Measurements from ENCODE around the gene LENG1.

The LENG1 gene

DNA sequence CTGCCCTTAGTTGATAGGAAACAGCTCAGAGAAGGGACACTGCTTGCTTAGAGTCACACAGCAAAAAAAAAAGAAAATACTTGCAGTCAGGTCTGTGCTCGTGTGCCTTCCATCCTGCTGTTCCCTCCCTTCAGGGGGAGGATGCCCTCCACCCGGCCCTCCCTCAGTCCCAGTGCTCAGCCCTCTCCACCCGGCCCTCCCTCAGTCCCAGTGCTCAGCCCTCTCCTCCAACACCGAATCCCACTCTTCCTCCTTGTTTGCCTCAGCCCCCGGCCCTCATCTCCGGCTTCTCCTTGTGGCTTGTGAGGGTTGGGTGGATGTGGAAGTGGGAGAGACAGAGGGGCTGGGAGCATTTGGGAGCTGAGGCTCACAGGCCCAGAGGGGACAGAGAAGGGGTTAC is 49.9 kb downstream of the LENG1 start:
- no peak for DNase-seq (ENCODE audit: low read depth)

DNA sequence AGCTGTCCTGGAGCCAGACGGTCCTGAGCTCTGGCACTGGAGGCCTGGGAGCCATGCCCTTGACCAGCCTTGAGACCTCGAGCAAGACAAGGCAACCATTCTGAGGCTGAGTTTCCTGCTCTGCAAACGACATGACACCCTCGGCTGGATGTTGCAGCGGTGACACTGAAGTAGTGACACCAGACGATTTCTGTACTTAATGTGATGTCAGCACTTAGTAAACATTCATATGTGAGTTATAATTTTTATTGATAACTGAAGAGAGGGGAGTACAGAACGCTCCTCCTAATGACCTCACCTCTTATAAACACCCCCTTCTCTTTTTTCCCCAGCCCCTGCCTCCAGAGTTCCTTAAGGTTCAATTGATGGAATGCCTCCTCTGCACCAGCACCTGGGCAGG is 51.0 kb downstream of the LENG1 start:
- no peak for DNase-seq (ENCODE audit: low read depth)

DNA sequence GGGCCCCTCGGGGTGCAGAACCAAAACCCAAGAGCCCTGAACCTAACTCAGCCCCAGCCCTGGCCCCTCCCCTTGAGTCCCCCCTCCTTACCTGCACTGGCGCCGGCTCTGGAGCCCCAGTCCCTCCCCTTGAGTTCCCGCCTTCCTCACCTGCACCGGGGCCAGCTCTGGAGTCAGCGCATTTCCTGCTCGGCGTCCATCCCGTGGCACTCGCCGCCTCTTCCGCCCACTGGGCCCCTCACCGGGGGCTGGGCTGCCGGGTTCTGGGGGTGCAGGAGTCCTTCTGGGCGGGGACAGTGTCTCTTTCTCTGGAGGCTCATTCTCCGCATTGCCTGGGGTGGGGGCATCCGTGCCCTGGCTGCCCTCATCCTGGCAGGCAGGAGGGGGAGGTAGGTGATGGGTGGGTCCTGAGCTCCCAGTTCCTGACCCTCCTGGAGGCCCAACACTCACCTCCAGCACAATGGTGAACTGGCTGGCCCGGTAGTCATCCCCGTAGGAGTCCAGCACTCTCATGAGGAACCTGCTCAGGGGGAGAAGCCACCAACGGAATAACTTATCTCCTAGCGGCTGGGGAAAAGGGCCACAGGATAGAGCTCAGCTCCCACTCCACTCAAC is 51.5 kb downstream of the LENG1 start:
- no peak for DNase-seq (ENCODE audit: low read depth)

DNA sequence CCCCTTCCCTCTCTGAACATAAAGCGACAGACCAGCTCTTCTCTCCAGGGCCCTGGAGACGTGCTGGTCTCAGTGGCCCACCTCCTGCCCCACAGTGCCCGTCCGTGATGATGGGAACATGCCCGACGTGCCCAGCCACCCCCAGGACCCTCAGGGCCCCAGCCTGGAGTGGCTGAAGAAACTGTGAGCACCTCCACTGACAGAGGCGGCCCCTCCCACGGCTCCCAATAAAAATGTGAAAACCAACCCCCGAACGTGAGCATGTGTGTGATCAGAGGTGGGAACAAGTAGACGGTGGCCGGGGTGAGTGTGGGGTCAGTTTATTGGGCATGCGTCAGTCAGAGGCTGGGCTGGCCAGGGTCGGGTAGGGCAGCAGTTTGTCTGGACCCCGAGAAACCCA is 52.8 kb downstream of the LENG1 start:
- DNase-seq (ENCODE audit: low read depth): no peak

DNA sequence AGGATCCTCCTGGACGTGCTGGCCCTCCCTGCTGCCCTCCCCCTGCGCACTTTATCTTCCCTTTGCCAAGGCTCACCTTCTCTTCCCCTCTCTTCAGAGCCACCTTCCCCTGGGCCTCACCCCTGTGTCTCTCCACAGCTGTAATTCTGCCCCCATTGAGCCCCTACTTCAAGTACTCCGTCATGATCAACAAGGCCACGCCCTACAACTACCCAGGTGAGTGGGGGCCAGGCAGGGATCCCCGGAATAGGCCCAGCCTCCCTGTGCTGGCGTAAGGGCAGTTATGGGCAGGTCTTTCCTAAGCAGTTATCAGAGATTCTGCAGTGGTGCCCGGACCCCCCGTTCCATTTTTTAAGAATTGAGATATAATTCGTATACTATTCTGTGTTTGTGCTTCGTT is 53.7 kb downstream of the LENG1 start:
- DNase-seq (ENCODE audit: low read depth): no peak

All from HS-5 (cell line).